MCF 10A (cell line): ENCODE results near the gene SLIT3. TPM values are rescaled to one million over a fixed set of nuclear protein-coding genes. Genes with fewer than 3 reads are reported as not detected.

Source experiments
- BruUV-seq: library from RNA; stranded (reverse); fragments of 400-500 nt; replicated peaks from 2 replicates; lab custom pipeline; 2021; lab: Mats Ljungman, UMichigan
- CTCF ChIA-PET: fragments of 300-600 bp; sonication (Branson Sonifier 250); formaldehyde crosslinking; extraction: SDS; loops from one replicate; lab custom pipeline; 2021; ENCODE audit warnings: antibody characterized with exemption, inconsistent platforms; lab: Yijun Ruan, JAX
- POLR2A ChIA-PET: fragments of 300-600, 350-650 bp; sonication (Branson Sonifier 250); formaldehyde crosslinking; extraction: SDS; loops from one replicate; lab custom pipeline; 2020; ENCODE audit warnings: antibody characterized with exemption, inconsistent platforms; lab: Yijun Ruan, JAX
- DNase-seq: peaks from one replicate; pipeline ENCODE4 v3.0.0-alpha.2; 2018; ENCODE audit not compliant: unreplicated experiment
- H3K27ac Mint-ChIP-seq: one replicate; pipeline ENCODE4 v1.8.0; 2022; ENCODE audit warnings: mild to moderate bottlenecking, low read depth, mixed read lengths; ENCODE audit not compliant: unreplicated experiment
- H3K27me3 Mint-ChIP-seq: one replicate; pipeline ENCODE4 v1.8.0; 2022; ENCODE audit warnings: mixed read lengths; ENCODE audit not compliant: insufficient read depth, unreplicated experiment
- H3K36me3 Mint-ChIP-seq: one replicate; pipeline ENCODE4 v1.8.0; 2022; ENCODE audit warnings: mild to moderate bottlenecking, moderate library complexity, mixed read lengths; ENCODE audit not compliant: insufficient read depth, unreplicated experiment
- H3K4me1 Mint-ChIP-seq: one replicate; pipeline ENCODE4 v1.8.0; 2022; ENCODE audit warnings: mixed read lengths; ENCODE audit not compliant: insufficient read depth, unreplicated experiment
- H3K4me3 Mint-ChIP-seq: one replicate; pipeline ENCODE4 v1.8.0; 2022; ENCODE audit warnings: mild to moderate bottlenecking, moderate library complexity, mixed read lengths; ENCODE audit not compliant: unreplicated experiment
- H3K9me3 Mint-ChIP-seq: one replicate; pipeline ENCODE4 v1.8.0; 2022; ENCODE audit warnings: mixed read lengths; ENCODE audit not compliant: unreplicated experiment
- CTCF ChIP-seq: fragments of 200-600 bp; IDR thresholded peaks from one replicate; pipeline ENCODE4 v1.8.0; 2022; ENCODE audit warnings: antibody characterized with exemption, mild to moderate bottlenecking; ENCODE audit not compliant: unreplicated experiment
- intact Hi-C: fragments of 100-400 bp; cut with micrococcal nuclease; formaldehyde crosslinking; loops from 2 replicates; pipeline ENCODE4 v1.14.1; 2022
- total RNA-seq: library from RNA; stranded (reverse); gene quantifications from 2 replicates; pipeline ENCODE4 v1.2.3, GENCODE V29; 2022

SLIT3 gene
- total RNA-seq, 1 experiment from 2014 or later: 0.89 TPM

DNA sequence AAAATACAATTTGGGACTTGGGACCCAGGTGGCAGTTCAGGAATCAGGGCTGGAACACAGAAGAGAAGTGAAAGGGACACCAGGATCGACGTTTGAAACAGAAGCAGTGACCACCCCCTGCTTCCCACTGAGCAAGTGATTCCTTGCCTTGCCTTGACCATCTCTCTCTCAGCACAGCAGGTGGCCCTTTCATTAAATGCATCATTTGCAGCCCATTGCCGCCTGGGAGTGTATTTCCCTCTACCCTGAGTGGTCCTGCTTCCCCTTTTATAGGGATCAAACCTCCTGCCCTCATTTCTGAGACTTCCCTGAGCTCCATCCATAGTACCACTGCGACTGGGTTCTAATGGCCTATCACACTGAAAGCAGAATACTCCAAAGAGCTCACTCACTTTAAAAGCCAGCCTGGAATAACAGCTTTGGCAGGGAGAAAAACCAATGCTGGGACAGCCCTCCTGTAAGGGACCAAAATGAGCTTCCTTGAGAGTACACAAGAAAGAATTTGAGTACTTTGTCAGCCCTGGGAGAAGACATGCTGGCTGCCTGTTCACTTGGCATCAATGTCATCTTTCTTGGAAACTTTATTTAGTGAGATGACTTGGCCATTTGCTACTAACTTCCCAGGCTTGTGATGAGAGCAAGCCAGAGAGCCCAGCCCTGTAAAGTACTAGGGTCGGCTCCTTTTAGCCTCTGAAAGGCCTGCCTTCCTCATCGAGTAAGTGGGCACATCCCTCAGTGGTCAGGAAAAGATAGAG, 149.7 kb downstream of the SLIT3 start:
- Mint-ChIP-seq H3K4me1 (no peaks in the 10 kb centered on the region), H3K36me3 (no peaks in the 10 kb centered on the region), H3K4me3 (no peak overlapping the region), H3K27ac (no peak overlapping the region), H3K9me3 (peaks cover 13% of the 10 kb centered on the region), H3K27me3 (no peaks in the 10 kb centered on the region)
- intact Hi-C loops: no loop called here
- DNase-seq: no peak
- no peak for TF ChIP-seq CTCF
- ChIA-PET POLR2A (no interaction called here), CTCF (interaction anchor here (1.4 kb wide), 1 partner anchor 164 kb away, joined by 5 read pairs; no protein-coding TSS in a partner anchor)
- no TSS peak for BruUV-seq

- H3K4me3 Mint-ChIP-seq: no peak overlapping the region
- ChIA-PET POLR2A (no interaction called here), CTCF (interaction anchor here (0.7 kb wide), 1 partner anchor 370 kb away, joined by 3 read pairs; no protein-coding TSS in a partner anchor)
- BruUV-seq: no TSS peak
- no peaks in the 10 kb centered on the region for H3K27me3 Mint-ChIP-seq
- DNase-seq: no peak
- H3K27ac Mint-ChIP-seq: no peak overlapping the region
- intact Hi-C loops: no loop called here
- no peak for TF ChIP-seq CTCF
- no peaks in the 10 kb centered on the region for H3K4me1 Mint-ChIP-seq
- no peaks in the 10 kb centered on the region for H3K36me3 Mint-ChIP-seq
- H3K9me3 Mint-ChIP-seq: peaks cover 15% of the 10 kb centered on the region
These were observed 150.8 kb downstream of the SLIT3 start for GRCh38 chr5:169150108-169150507.

DNA sequence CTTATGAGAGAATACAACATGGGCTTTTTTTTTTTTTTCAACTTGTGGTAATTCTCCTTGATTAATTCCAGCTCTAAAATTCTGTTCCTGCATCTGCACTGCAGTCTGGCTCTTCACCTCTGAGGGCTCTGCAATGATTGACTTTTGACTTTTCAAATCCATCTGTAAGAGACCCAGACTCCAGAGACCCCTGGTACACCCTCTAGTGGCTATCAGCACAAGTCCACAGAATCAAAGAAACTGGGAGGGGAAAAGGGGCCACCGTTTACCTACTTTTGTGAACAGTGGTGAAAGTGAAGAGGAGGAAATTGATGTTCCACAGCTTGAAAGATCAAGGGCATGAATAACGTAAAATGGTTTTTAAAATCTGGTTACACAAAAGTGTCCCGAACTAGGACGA, 151.6 kb downstream of the SLIT3 start:
- ChIA-PET CTCF (interaction anchor here (0.7 to 1.0 kb wide), 2 partner anchors 11 to 445 kb away, joined by 4 to 7 read pairs; no protein-coding TSS in a partner anchor), POLR2A (interaction anchor here (0.7 kb wide), 1 partner anchor 14 kb away, joined by 4 read pairs; no protein-coding TSS in a partner anchor)
- no peak for TF ChIP-seq CTCF
- H3K27me3 Mint-ChIP-seq: no peaks in the 10 kb centered on the region
- BruUV-seq: no TSS peak
- H3K4me3 Mint-ChIP-seq: no peak overlapping the region
- no peak for DNase-seq
- H3K4me1 Mint-ChIP-seq: no peaks in the 10 kb centered on the region
- H3K36me3 Mint-ChIP-seq: no peaks in the 10 kb centered on the region
- no peak overlapping the region for H3K27ac Mint-ChIP-seq
- intact Hi-C loops: no loop called here
- H3K9me3 Mint-ChIP-seq: peaks cover 16% of the 10 kb centered on the region

DNA sequence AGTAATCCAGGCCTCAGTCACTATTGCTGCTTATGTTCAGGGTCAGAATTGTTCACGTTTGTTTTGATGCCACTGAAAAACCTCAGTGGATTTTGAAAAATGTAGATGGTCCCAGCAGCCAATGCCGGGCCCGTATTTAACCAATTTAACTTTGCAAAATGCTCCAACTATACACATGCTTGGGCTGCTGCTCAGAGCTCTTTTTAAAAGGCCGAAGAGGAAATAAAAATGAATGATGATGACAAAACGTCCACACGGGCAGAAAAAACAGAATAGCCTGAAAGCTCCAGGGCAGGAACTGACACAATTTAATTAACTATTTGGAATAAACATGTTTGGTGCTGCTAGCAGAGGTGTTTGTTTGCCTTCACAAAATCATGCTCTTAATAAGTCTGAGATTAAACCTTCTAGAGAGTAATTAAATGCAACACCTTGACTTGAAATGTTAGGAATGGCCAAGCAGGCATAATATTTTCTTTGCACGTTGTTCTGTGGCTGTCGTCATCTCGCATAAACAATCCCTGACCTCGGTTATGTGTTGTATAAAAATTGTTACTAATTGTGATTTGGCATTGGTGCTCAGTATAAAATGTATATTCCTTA, 152.7 kb downstream of the SLIT3 start:
- no peaks in the 10 kb centered on the region for H3K4me1 Mint-ChIP-seq
- TF ChIP-seq CTCF: no peak
- no peak overlapping the region for H3K4me3 Mint-ChIP-seq
- peaks cover 22% of the 10 kb centered on the region for H3K9me3 Mint-ChIP-seq
- no peak overlapping the region for H3K27ac Mint-ChIP-seq
- ChIA-PET CTCF (interaction anchor here (0.6 to 0.7 kb wide), 5 partner anchors 14 to 444 kb away, joined by 3 to 4 read pairs (median 3); no protein-coding TSS in a partner anchor), POLR2A (interaction anchor here (0.7 kb wide), 1 partner anchor 13 kb away, joined by 4 read pairs; no protein-coding TSS in a partner anchor)
- BruUV-seq: no TSS peak
- H3K36me3 Mint-ChIP-seq: no peaks in the 10 kb centered on the region
- no peaks in the 10 kb centered on the region for H3K27me3 Mint-ChIP-seq
- DNase-seq: no peak
- intact Hi-C loops: no loop called here
